PC-3 (cell line): ENCODE measurements around the gene ABCA7. TPM values are rescaled to one million over a fixed set of nuclear protein-coding genes. Genes with fewer than 3 reads are reported as not detected.

Source experiments
- ATAC-seq: fragments of 200-7000 bp; cut with Tn5 transposase; 2 replicates; pipeline ENCODE4 v1.9.1; 2020; ENCODE audit warnings: mild to moderate bottlenecking, moderate library complexity
- BruUV-seq: library from RNA; stranded (reverse); fragments of 400-500 nt; replicated peaks from 2 replicates; lab custom pipeline; 2021; lab: Mats Ljungman, UMichigan
- CTCF ChIA-PET: fragments of 300-600 bp; sonication (Branson Sonifier 250); formaldehyde crosslinking; loops from one replicate; lab custom pipeline; 2022; ENCODE audit warnings: antibody characterized with exemption; lab: Charles Lee
- POLR2A ChIA-PET: fragments of 300-600 bp; sonication (Branson Sonifier 250); formaldehyde crosslinking; loops from one replicate; lab custom pipeline; 2022; ENCODE audit warnings: antibody characterized with exemption; ENCODE audit not compliant: unreplicated experiment; lab: Charles Lee
- DNase-seq: peaks from one replicate; pipeline ENCODE4 v3.0.0-alpha.2; 2015
- H2AFZ ChIP-seq: fragments of 300-600 bp; sonication (generic); 2 replicates; pipeline ENCODE4 v1.6.0; 2016; ENCODE audit warnings: antibody characterized with exemption, low read length
- H3F3A ChIP-seq: fragments of 300-600 bp; sonication (generic); one replicate; pipeline ENCODE4 v1.6.0; 2017; ENCODE audit warnings: antibody characterized with exemption, low read length, control low read depth, mild to moderate bottlenecking; ENCODE audit not compliant: unreplicated experiment
- H3K27ac ChIP-seq: fragments of 300-600 bp; sonication (generic); 2 replicates; pipeline ENCODE4 v1.5.1; 2016; ENCODE audit warnings: mild to moderate bottlenecking, low read length
- H3K27me3 ChIP-seq: fragments of 300-600 bp; sonication (generic); 2 replicates; pipeline ENCODE4 v1.6.1; 2016; ENCODE audit warnings: low read length, mixed read lengths
- H3K36me3 ChIP-seq: fragments of 300-600 bp; sonication (generic); 2 replicates; pipeline ENCODE4 v1.6.1; 2016; ENCODE audit warnings: low read depth, mixed run types, low read length, mixed read lengths
- H3K4me1 ChIP-seq: fragments of 300-600 bp; sonication (generic); 2 replicates; pipeline ENCODE4 v1.5.1; 2016; ENCODE audit warnings: low read length; ENCODE audit not compliant: insufficient read depth
- H3K4me2 ChIP-seq: fragments of 300-600 bp; sonication (generic); 2 replicates; pipeline ENCODE4 v1.6.0; 2016; ENCODE audit warnings: low read length
- H3K4me3 ChIP-seq: fragments of 300-600 bp; sonication (generic); 2 replicates; pipeline ENCODE4 v1.5.1; 2016; ENCODE audit warnings: mild to moderate bottlenecking, low read length, mixed read lengths
- H3K79me2 ChIP-seq: fragments of 300-600 bp; sonication (generic); 2 replicates; pipeline ENCODE4 v1.6.1; 2017; ENCODE audit warnings: low read length, mixed read lengths
- H3K9ac ChIP-seq: fragments of 300-600 bp; sonication (generic); 2 replicates; pipeline ENCODE4 v1.6.0; 2016; ENCODE audit warnings: mild to moderate bottlenecking, low read length
- H3K9me2 ChIP-seq: fragments of 300-600 bp; sonication (generic); replicated peaks from 2 replicates; pipeline ENCODE4 v1.6.1; 2016; ENCODE audit warnings: mixed run types, low read length, mixed read lengths
- H3K9me3 ChIP-seq: fragments of 300-600 bp; sonication (generic); 2 replicates; pipeline ENCODE4 v1.6.1; 2016; ENCODE audit warnings: low read length, mixed read lengths
- H4K20me1 ChIP-seq: fragments of 300-600 bp; sonication (generic); 2 replicates; pipeline ENCODE4 v1.6.1; 2016; ENCODE audit warnings: low read length, mixed read lengths
- CTCF ChIP-seq: fragments of 300-600 bp; sonication (generic); conservative IDR thresholded peaks from 2 replicates; pipeline ENCODE4 v1.5.1; 2017; ENCODE audit warnings: antibody characterized with exemption, low read depth, mild to moderate bottlenecking, low read length
- EZH2 ChIP-seq: fragments of 300-600 bp; sonication (generic); IDR thresholded peaks from one replicate; pipeline ENCODE4 v1.6.1; 2017; ENCODE audit warnings: antibody characterized with exemption, mild to moderate bottlenecking, low read length; ENCODE audit not compliant: unreplicated experiment
- EZH2phosphoT487 ChIP-seq: fragments of 300-600 bp; sonication (generic); IDR thresholded peaks from 2 replicates; pipeline ENCODE4 v1.6.1; 2018; ENCODE audit warnings: mild to moderate bottlenecking, antibody characterized with exemption, low read length, borderline replicate concordance
- intact Hi-C: fragments of 100-400 bp; cut with micrococcal nuclease; formaldehyde crosslinking; loops from 2 replicates; pipeline ENCODE4 v1.9.0; 2023
- total RNA-seq: library from RNA; depleted of rRNA; stranded (reverse); fragments of >200 nt; gene quantifications from 2 replicates; pipeline ENCODE4 v1.2.3, GENCODE V29; 2014

The ABCA7 gene
- total RNA-seq, 1 experiment from 2014 or later: 27.3 TPM

- no peaks in the 10 kb centered on the region for H3K9me2 ChIP-seq
- peak; percentile 20 for ATAC-seq
- peak overlapping the region; percentile 70 for H3K9ac ChIP-seq
- no peaks in the 10 kb centered on the region for H3K27me3 ChIP-seq
- no peaks in the 10 kb centered on the region for H3K9me3 ChIP-seq
- TF ChIP-seq CTCF (no peak), EZH2phosphoT487 (no peak), EZH2 (no peak)
- H3K4me1 ChIP-seq: peaks cover 41% of the 10 kb centered on the region
- peaks cover 3% of the 10 kb centered on the region; the same call in 1 of the 2 replicates for H4K20me1 ChIP-seq
- intact Hi-C loops: loop anchor here (5.0 to 10.0 kb wide), 3 partner anchors 35 to 75 kb away; partner anchors contain the start of genes ARHGAP45, CNN2 and SBNO2
- H3F3A ChIP-seq: peaks cover 8% of the 10 kb centered on the region
- ChIA-PET POLR2A (no interaction called here), CTCF (no interaction called here)
- peaks cover 6% of the 10 kb centered on the region; the same call in 1 of the 2 replicates for H3K79me2 ChIP-seq
- BruUV-seq: no TSS peak
- H3K36me3 ChIP-seq: no peaks in the 10 kb centered on the region; the same call in 1 of the 2 replicates
- H3K4me3 ChIP-seq: no peak overlapping the region
- H3K27ac ChIP-seq: peak overlapping the region; percentile 94
- peak overlapping the region; percentile 65 for H3K4me2 ChIP-seq
- DNase-seq: peak; percentile 96
- no peak overlapping the region for H2AFZ ChIP-seq
These were observed 62.7 kb downstream of the ABCA7 start for GRCh38 chr19:1102407-1103131.

- no peaks in the 10 kb centered on the region for H3K27me3 ChIP-seq
- no peaks in the 10 kb centered on the region for H3K9me2 ChIP-seq
- peaks cover 37% of the 10 kb centered on the region for H3K4me1 ChIP-seq
- TSS peak; percentile 76 for BruUV-seq
- H3K4me2 ChIP-seq: peak overlapping the region; percentile 66
- POLR2A ChIA-PET: no interaction called here
- H4K20me1 ChIP-seq: peaks cover 3% of the 10 kb centered on the region; the same call in 1 of the 2 replicates
- DNase-seq (no peak), ATAC-seq (no peak)
- CTCF ChIA-PET: interaction anchor here (0.6 kb wide), 1 partner anchor 592 kb away, joined by 15 read pairs; no protein-coding TSS in a partner anchor
- peak overlapping the region; percentile 94 for H3K27ac ChIP-seq
- H3K36me3 ChIP-seq: no peaks in the 10 kb centered on the region; the same call in 1 of the 2 replicates
- no peak overlapping the region for H2AFZ ChIP-seq
- no peaks in the 10 kb centered on the region for H3K9me3 ChIP-seq
- H3K79me2 ChIP-seq: peaks cover 6% of the 10 kb centered on the region; the same call in 1 of the 2 replicates
- peak overlapping the region; percentile 50; the same call in 1 of the 2 replicates for H3K4me3 ChIP-seq
- no peak for TF ChIP-seq CTCF
- TF ChIP-seq EZH2phosphoT487: no peak
- TF ChIP-seq EZH2: no peak
- intact Hi-C loops: loop anchor here (5.0 to 10.0 kb wide), 3 partner anchors 36 to 76 kb away; partner anchors contain the start of genes ARHGAP45, CNN2 and SBNO2
- peaks cover 8% of the 10 kb centered on the region for H3F3A ChIP-seq
- H3K9ac ChIP-seq: peak overlapping the region; percentile 49
These were observed 63.3 kb downstream of the ABCA7 start for GRCh38 chr19:1103132-1103707.
